Uterus (tissue), 4 donors: Measurements from ENCODE around the gene ABHD4. TPM values are rescaled to one million over a fixed set of nuclear protein-coding genes. Genes with fewer than 3 reads are reported as not detected.

Experiments
- DNase-seq, 2 donors: peaks; one replicate each; pipeline ENCODE4 v3.0.0-alpha.2; 2019 to 2020
- H3K27ac ChIP-seq, 2 donors: fragments of 200-600 bp; sonication (generic); 1 replicate in 1 of 2; 2 replicates in 1 of 2; pipeline ENCODE4 v1.5.1; 2016 to 2018
- H3K27me3 ChIP-seq, 2 donors: fragments of 200-600 bp; sonication (generic); one replicate each; pipeline ENCODE4 v1.5.1; 2018 to 2019; ENCODE audit warnings: control low read depth in 1 of 2
- H3K36me3 ChIP-seq, 2 donors: fragments of 200-600 bp; sonication (generic); one replicate each; pipeline ENCODE4 v1.5.1; 2019; ENCODE audit warnings: control low read depth in 1 of 2
- H3K4me1 ChIP-seq, 2 donors: fragments of 200-600 bp; sonication (generic); one replicate each; pipeline ENCODE4 v1.5.1; 2018 to 2019; ENCODE audit warnings: control low read depth in 1 of 2
- H3K4me3 ChIP-seq, 2 donors: fragments of 200-600 bp; sonication (generic); 1 replicate in 1 of 2; 2 replicates in 1 of 2; pipeline ENCODE4 v1.5.1; 2018 to 2019; ENCODE audit warnings: mild to moderate bottlenecking in 1 of 2
- H3K9me3 ChIP-seq, 2 donors: fragments of 200-600 bp; sonication (generic); one replicate each; pipeline ENCODE4 v1.5.1; 2019; ENCODE audit warnings: control low read depth in 1 of 2
- CTCF ChIP-seq, 4 experiments: fragments of 200-600 bp in 2 of 4; fragments of 450-650 bp in 2 of 4; sonication (generic) in 2 of 4; IDR thresholded peaks; one replicate each; pipeline ENCODE4 v1.5.1; 2016 to 2019; ENCODE audit warnings: antibody characterized with exemption in 4 of 4, mild to moderate bottlenecking in 2 of 4, moderate library complexity in 1 of 4
- POLR2A ChIP-seq, 2 donors: fragments of 450-650 bp; IDR thresholded peaks; one replicate each; pipeline ENCODE4 v1.6.1; 2016; ENCODE audit warnings: antibody characterized with exemption in 2 of 2, mild to moderate bottlenecking in 1 of 2, moderate library complexity in 1 of 2
- intact Hi-C: fragments of 100-400 bp; cut with DNase I; formaldehyde crosslinking; loops from one replicate; pipeline ENCODE4 v1.15.1; 2023; ENCODE audit warnings: low total_unique reads
- total RNA-seq, 4 donors: library from RNA; depleted of rRNA in 3 of 4; stranded (reverse); fragments of >200 nt in 3 of 4; gene quantifications; one replicate each; pipeline versions ENCODE4 v1.1.0 to v1.2.4, GENCODE V29; 2014 to 2023
- donor health status: DM: yes; HTN: yes; CAD: no.

ABHD4 gene
- total RNA-seq, 4 donors from 2014 or later: 17.9 to 40.0 (median 28.6) TPM

DNA sequence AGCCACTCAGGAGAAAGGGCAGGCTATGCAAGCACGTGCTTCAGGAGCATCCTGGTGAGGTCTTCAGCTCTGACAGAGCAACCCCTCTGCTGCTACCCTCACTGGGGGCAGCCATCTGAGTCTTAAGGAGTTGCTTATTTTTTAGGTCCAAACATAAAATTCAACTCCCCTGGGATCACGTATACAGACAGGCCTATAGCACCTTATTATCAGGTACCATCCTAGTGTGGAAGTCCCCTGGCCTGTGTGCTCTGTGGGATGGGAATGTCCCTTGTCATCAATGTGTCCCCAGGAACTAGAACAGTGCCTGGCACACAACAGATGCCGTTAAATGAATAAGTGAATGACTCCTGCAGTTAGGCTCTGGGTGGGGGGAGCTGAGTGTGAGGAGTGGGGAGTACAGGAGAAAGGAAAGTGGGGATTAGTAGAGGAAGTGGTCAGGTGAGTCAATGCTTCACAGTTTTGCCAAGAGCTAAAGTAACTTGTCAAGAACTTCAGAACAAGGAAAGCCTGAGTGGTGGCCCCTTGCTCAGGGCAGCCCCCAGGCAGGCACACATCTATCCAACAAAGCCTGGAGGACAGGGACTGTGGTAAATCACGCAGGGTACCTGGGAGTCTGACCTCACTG, 42.6 kb upstream of the ABHD4 start:
- H3K27ac ChIP-seq: peak overlapping the region; percentile 77 to 79
- intact Hi-C loops: loop anchor here (5.0 to 10.0 kb wide), 2 partner anchors 99 to 163 kb away; no protein-coding TSS in a partner anchor

GRCh38 chr14:22556021-22556989, 41.8 kb upstream of the ABHD4 start:
- Histone ChIP-seq H3K27ac (peak overlapping the region; percentile 77 to 79), H3K4me3 (peak overlapping the region; percentile 22 to 27), H3K36me3 (no peaks in the 10 kb centered on the region), H3K9me3 (no peaks in the 10 kb centered on the region), H3K4me1 (peaks cover 0 to 3% of the 10 kb centered on the region in 2 donors), H3K27me3 (no peaks in the 10 kb centered on the region)
- DNase-seq: peak; percentile 49 to 65
- intact Hi-C loops: loop anchor here (5.0 to 10.0 kb wide), 2 partner anchors 98 to 164 kb away; no protein-coding TSS in a partner anchor
- TF ChIP-seq CTCF (IDR thresholded peaks at IDR 0.05) (no peak), POLR2A (IDR thresholded peaks at IDR 0.05) (no peak)

More for the DNA sequence above, 42.6 kb upstream of the ABHD4 start:
- Histone ChIP-seq H3K4me3 (no peak overlapping the region), H3K9me3 (no peaks in the 10 kb centered on the region), H3K4me1 (peaks cover 0 to 3% of the 10 kb centered on the region in 2 donors), H3K36me3 (no peaks in the 10 kb centered on the region), H3K27me3 (no peaks in the 10 kb centered on the region)
- DNase-seq: no peak
- TF ChIP-seq CTCF (IDR thresholded peaks at IDR 0.05): no peak
- TF ChIP-seq POLR2A (IDR thresholded peaks at IDR 0.05): no peak

DNA sequence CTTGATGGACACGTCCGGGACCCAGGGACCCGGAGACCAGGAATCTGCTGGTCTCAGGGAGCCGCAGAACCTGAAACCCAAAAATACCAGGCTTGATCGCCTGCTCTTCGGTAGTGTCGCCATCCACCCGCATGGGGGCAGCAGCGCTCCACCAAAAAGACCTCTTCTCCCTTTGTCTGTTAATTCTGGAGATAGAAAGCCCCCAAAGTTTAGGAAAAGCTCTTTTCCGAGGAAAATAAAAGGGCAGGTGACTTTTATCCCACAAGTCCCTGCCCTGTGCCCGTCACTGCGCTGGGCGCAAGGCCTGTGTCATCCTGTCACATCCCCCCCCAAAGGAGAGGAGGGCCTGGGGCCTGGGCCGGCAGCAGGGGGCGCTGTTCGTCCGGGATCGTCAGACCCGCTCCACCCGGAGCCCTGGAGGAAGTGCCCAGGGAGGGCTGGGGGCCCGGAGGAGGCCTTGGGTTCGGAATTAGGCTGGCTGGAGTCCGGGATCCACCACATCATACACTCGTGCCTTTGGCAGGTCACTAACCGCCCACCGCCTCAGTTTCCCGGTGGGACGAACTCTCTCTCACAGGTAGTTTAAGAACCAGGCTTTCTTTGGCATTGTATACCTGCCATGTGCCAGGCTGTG, 41.0 kb upstream of the ABHD4 start:
- no peaks in the 10 kb centered on the region for H3K36me3 ChIP-seq
- intact Hi-C loops: loop anchor here (5.0 to 10.0 kb wide), 2 partner anchors 98 to 165 kb away; no protein-coding TSS in a partner anchor
- TF ChIP-seq POLR2A (IDR thresholded peaks at IDR 0.05): peak in 1 of 2 donors; percentile 19
- peak; percentile 93 to 99 (median 98) for TF ChIP-seq CTCF (IDR thresholded peaks at IDR 0.05)
- peak overlapping the region; percentile 77 to 79 for H3K27ac ChIP-seq
- H3K27me3 ChIP-seq: no peaks in the 10 kb centered on the region
- DNase-seq: peak; percentile 82 to 85
- peaks cover 0 to 3% of the 10 kb centered on the region in 2 donors for H3K4me1 ChIP-seq
- H3K4me3 ChIP-seq: peak overlapping the region; percentile 22 to 27
- H3K9me3 ChIP-seq: no peaks in the 10 kb centered on the region

GRCh38 chr14:22557846-22558220, 40.3 kb upstream of the ABHD4 start:
- no peak for TF ChIP-seq CTCF (IDR thresholded peaks at IDR 0.05)
- TF ChIP-seq POLR2A (IDR thresholded peaks at IDR 0.05): no peak
- H3K27me3 ChIP-seq: no peaks in the 10 kb centered on the region
- no peak for DNase-seq
- H3K9me3 ChIP-seq: no peaks in the 10 kb centered on the region
- peak overlapping the region; percentile 46 to 79 for H3K27ac ChIP-seq
- intact Hi-C loops: loop anchor here (5.0 to 10.0 kb wide), 2 partner anchors 97 to 166 kb away; no protein-coding TSS in a partner anchor
- H3K4me3 ChIP-seq: no peak overlapping the region
- peaks cover 0 to 3% of the 10 kb centered on the region in 2 donors for H3K4me1 ChIP-seq
- H3K36me3 ChIP-seq: no peaks in the 10 kb centered on the region
